Eye (tissue), 1 donor: ENCODE data around the gene WFIKKN2.
"Not testable (repeated sequence)": the region's sequence is repeated elsewhere in the genome, so short reads cannot be mapped to it uniquely, and the experiment has no call there.

Experiments used
- DNase-seq: peaks from one replicate; pipeline ENCODE4 v3.0.0-alpha.2; 2015

The WFIKKN2 gene

GRCh38 chr17:50835301-50836234 lies at the start of gene WFIKKN2:
Gene WFIKKN2, plus strand, starts transcription at chr17:50835586. Its CDS starts 352 bp downstream, at chr17:50835938.
- no peak for DNase-seq

- peak; percentile 54 for DNase-seq
These were observed 49.3 kb upstream of the WFIKKN2 start for GRCh38 chr17:50785946-50786570.

GRCh38 chr17:50787106-50787505 lies 48.3 kb upstream of the WFIKKN2 start:
- no peak for DNase-seq

- DNase-seq, result no peak
These were observed 44.8 kb upstream of the WFIKKN2 start for GRCh38 chr17:50790618-50791017.

- no peak for DNase-seq
These were observed 43.3 kb upstream of the WFIKKN2 start for GRCh38 chr17:50792132-50792531.

- no peak for DNase-seq
These were observed 42.4 kb upstream of the WFIKKN2 start for GRCh38 chr17:50793007-50793406.

GRCh38 chr17:50794361-50794760 lies 41.0 kb upstream of the WFIKKN2 start:
- DNase-seq, result no peak

- DNase-seq, result peak; percentile 51
These were observed 38.1 kb upstream of the WFIKKN2 start for GRCh38 chr17:50797135-50797810.

GRCh38 chr17:50798424-50799288 lies 36.7 kb upstream of the WFIKKN2 start:
- DNase-seq, result no peak

- no peak for DNase-seq
These were observed 35.8 kb upstream of the WFIKKN2 start for GRCh38 chr17:50799582-50799981.

- DNase-seq, result no peak
These were observed 35.1 kb upstream of the WFIKKN2 start for GRCh38 chr17:50800196-50800700.

GRCh38 chr17:50802609-50803571 lies 32.5 kb upstream of the WFIKKN2 start:
- no peak for DNase-seq

GRCh38 chr17:50803676-50804075 lies 31.7 kb upstream of the WFIKKN2 start:
- no peak for DNase-seq

GRCh38 chr17:50804749-50805475 lies 30.5 kb upstream of the WFIKKN2 start:
- not testable (repeated sequence) for DNase-seq

GRCh38 chr17:50805486-50805885 lies 29.9 kb upstream of the WFIKKN2 start:
- DNase-seq, result no peak

- no peak for DNase-seq
These were observed 29.2 kb upstream of the WFIKKN2 start for GRCh38 chr17:50806141-50806643.

GRCh38 chr17:50807009-50807408 lies 28.4 kb upstream of the WFIKKN2 start:
- DNase-seq, result no peak

GRCh38 chr17:50807675-50808074 lies 27.7 kb upstream of the WFIKKN2 start:
- no peak for DNase-seq

GRCh38 chr17:50808413-50808812 lies 27.0 kb upstream of the WFIKKN2 start:
- DNase-seq, result no peak

- no peak for DNase-seq
These were observed 26.5 kb upstream of the WFIKKN2 start for GRCh38 chr17:50808888-50809287.
